ENCODE measurements around the gene LHPP.

LHPP gene

DNA sequence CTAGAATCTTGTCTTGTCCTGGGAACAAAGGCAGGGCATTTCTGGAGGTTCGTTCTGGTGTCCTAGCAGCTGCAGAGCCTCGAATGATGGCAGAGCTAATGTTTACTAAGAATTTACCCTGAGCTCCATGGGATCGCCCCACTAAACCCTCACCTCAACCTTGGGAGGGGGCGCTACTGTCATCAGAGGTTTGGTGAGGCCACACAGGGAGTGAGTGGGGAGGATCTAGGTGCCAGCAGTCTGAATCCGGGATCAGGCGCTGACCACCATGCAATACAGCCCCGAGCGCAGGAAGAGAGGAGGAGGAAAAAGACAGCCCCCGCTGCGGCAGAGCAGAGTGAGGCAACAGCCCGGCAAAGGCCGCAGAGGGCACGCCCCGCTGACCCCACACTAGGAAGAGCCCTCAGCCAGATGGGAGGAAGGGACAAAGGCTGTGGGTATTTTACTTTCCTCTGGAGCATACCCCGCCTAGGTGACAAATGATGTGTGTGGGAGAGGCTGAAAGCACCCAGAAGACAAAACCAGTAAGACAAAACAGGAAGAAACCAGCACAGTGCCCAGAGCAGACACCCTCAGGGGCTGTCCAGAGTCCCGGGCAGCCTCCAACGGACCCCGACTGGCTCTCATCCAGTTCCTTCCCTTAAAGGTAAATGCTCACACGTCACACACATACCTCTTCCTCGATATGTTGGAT, 179.1 kb downstream of the LHPP start:
- DNase-seq (ENCODE audit: low read depth, low spot score): no peak

- DNase-seq (ENCODE audit: low read depth, low spot score): peak; percentile 30
Observed at GRCh38 chr10:124641282-124642087, 179.9 kb downstream of the LHPP start.

- peak; percentile 65 for DNase-seq (ENCODE audit: low read depth, low spot score)
Observed at GRCh38 chr10:124642088-124642710, 180.6 kb downstream of the LHPP start.

DNA sequence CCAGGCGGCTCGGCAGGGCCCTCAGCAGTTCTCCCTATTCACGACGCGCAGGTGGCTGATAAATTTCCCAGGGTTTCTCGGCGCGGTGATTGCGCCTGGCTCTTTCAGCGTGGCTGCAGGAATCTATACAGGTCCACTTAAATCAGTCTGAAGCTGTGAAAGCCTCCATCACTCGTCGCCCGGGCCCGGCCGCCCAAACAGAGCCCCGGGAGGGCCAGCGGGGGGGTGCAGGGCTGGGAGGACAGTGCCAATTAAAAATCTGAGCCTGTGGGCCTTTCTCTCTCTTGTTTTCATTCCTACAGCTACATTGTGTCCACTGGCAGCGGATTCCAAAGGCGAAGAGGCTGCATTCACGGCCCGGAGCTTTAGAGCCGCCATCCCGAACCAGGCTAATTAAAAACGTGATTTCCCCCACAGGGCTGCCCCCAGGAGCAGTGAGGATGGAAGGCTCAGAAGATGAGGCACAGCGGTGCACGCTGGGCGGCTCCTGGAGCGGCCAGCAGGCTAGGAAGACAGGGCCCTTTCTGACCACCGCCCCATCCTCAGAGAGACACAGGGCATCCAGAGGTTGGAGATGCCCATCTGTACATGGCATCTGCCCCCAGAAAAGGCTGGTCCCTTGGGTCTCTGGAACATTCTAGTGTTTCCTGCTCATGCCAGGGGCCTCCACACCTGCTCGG, 181.8 kb downstream of the LHPP start:
- peak; percentile 31 for DNase-seq (ENCODE audit: low read depth, low spot score)

- no peak for DNase-seq (ENCODE audit: low read depth, low spot score)
Observed at GRCh38 chr10:124644236-124644635, 182.6 kb downstream of the LHPP start.

GRCh38 chr10:124644771-124645415, 183.3 kb downstream of the LHPP start:
- DNase-seq (ENCODE audit: low read depth, low spot score): no peak

GRCh38 chr10:124645467-124646095, 184.0 kb downstream of the LHPP start:
- no peak for DNase-seq (ENCODE audit: low read depth, low spot score)

GRCh38 chr10:124646483-124647352, 185.1 kb downstream of the LHPP start:
- peak; percentile 59 for DNase-seq (ENCODE audit: low read depth, low spot score)

DNA sequence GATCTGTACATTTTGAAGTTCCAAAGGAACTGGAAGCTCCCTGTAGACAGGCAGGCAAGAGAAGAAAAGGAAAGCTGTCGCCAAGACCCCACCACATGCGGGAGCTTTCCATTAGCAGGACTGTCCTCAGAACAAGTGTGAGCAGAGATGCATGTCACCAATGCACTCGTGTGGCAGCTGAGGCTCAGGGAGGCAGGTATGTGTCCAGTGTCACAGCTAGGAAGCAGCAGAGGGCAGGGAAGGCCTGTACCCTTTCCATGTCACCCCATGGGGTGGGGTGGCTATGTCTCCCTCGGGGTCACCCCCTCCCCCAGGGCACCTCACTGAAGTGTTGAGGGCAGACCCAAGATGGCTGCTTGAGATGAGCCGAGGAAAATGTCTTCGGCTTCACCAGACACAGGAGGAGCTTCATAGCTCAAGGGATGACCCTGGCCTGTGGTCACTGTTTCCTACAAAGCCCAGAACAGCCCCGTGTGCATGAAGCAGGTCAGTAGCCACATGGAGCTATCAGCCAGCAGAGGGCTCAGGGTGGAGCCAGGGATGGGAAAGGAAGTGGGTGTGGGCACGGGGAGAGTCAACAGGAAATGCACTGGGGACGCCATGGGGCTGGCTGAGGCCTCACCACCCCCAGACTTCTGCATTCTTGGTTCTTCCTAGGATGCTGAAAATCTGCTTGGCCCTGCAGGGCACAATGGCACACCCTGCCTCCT, 186.0 kb downstream of the LHPP start:
- no peak for DNase-seq (ENCODE audit: low read depth, low spot score)

DNA sequence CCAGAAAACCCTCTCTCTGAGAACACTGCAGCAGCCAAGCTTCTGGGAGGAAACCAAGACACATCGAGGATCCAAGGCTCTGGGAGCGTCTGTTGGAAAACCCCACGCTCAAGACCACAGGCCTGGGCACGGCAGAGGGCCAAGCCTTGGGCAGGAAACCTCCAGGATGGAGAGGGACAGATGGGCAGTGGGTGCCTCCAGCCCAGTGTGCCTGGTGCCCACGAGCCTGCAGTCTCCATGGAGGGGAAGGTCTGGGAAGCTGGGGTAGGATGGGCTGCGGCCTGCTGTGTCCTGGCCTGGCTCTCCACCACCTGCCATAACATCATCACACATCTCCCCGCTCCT, 186.5 kb downstream of the LHPP start:
- DNase-seq (ENCODE audit: low read depth, low spot score): no peak

DNA sequence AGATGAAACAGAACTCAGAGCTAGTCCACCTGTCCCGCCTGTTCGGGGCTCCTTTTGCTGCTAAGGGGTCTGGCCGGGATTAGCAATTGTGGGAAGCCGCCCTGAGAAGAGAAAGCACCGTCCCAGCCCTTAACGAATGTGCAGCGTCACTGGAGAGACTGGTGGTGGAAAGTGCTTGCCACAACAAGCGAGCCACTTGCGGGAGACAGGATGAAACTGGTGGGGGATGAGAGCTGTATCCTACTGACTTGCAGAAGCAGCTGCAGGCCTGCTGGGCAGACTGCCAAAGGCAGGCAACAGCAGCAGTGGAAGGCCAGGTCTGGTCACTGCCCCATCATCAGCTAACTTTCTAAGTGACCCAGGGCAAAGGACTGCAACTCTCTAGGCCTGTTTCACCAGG, 187.1 kb downstream of the LHPP start:
- DNase-seq (ENCODE audit: low read depth, low spot score): peak; percentile 68

DNA sequence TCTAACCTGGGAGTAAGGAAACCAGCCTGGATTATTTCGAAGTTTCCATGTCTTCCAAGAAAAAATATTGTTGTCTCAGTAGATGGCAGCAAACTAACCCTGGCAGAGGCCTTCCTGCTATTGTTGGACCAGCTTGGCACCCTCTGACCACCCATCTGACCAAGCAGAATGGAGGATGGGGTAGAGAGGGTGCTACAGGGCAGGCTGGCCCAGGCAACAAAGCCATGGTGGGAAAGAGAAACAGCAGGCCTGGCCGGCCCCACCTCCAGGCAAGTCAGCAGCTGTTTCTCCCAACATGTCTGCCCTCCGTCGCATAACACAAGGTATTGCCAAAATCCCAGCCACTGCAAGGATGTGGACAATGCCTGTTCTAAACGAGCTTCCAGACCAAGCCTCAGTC, 187.6 kb downstream of the LHPP start:
- no peak for DNase-seq (ENCODE audit: low read depth, low spot score)

DNA sequence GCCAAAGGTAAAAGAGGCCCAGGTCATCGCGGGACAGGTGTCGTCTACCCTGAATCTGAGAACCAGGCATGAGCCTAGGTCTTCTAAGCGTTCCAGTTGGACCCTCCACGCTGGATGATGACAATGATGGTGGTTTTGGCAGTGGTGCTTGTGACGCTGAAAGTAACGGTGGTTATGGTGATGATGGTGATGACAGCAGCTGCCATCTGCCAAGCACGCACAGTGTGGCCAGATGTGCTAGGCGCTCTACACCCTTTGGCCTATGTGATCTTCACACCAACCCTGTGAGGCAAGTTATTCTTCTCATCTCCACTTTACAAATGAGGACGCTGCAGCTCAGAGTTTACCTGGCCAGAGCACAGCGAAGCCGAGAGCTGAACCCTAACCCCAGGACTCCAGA, 188.6 kb downstream of the LHPP start:
- DNase-seq (ENCODE audit: low read depth, low spot score): no peak

GRCh38 chr10:124650820-124651401, 189.3 kb downstream of the LHPP start:
- no peak for DNase-seq (ENCODE audit: low read depth, low spot score)

- DNase-seq (ENCODE audit: low read depth, low spot score): no peak
Observed at GRCh38 chr10:124651402-124651891, 189.8 kb downstream of the LHPP start.

DNA sequence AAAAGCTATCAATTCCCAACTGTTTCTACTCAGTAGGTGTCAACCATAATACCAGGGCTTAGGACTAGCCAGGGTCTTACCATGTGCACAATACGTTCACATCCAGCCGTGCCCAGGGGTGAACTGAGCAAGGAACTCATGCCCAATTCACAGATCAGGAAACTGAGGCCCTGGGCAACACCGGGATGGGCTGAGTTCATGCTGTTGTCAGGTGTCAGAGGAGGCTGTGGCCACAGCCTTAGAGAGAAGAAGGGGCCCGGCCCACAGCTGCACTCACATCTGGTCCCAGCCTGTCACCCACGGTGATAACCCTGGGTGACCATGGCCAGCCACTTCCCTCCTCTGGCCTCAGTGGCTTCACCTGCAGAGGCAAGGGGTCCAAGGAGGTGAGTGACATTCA, 190.6 kb downstream of the LHPP start:
- DNase-seq (ENCODE audit: low read depth, low spot score): no peak

DNA sequence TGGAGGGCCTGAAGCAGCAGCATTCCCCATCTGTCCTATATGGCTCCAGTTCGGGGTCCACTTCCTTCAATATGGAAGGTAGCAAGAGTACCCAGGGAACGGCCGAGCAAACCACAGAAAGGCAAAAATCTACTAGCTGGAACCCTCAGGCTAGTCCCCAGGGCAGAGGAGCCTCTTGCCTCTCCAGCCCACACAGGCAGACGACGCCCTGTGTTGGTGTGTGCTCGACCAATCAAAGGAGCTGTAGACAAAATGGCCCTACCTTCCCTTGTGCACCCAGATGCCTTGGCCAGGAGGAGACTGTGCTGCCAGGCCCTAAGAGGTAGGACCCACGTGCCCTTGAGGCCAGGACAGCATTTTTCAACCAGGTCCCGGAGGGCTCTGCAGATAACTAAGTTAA, 191.1 kb downstream of the LHPP start:
- no peak for DNase-seq (ENCODE audit: low read depth, low spot score)

- no peak for DNase-seq (ENCODE audit: low read depth, low spot score)
Observed at GRCh38 chr10:124653311-124653710, 191.7 kb downstream of the LHPP start.

Measured in astrocyte of the hippocampus (primary cell).